ENCODE results near the gene MFAP1.
A peak's percentile ranks its signal among the peaks of the same experiment; 100 is the strongest.

- TF ChIP-seq POLR2A (IDR thresholded peaks at IDR 0.05) (no peak), POLR2AphosphoS5 (IDR thresholded peaks at IDR 0.05) (no peak)
- TF ChIP-seq, protein P1, sequence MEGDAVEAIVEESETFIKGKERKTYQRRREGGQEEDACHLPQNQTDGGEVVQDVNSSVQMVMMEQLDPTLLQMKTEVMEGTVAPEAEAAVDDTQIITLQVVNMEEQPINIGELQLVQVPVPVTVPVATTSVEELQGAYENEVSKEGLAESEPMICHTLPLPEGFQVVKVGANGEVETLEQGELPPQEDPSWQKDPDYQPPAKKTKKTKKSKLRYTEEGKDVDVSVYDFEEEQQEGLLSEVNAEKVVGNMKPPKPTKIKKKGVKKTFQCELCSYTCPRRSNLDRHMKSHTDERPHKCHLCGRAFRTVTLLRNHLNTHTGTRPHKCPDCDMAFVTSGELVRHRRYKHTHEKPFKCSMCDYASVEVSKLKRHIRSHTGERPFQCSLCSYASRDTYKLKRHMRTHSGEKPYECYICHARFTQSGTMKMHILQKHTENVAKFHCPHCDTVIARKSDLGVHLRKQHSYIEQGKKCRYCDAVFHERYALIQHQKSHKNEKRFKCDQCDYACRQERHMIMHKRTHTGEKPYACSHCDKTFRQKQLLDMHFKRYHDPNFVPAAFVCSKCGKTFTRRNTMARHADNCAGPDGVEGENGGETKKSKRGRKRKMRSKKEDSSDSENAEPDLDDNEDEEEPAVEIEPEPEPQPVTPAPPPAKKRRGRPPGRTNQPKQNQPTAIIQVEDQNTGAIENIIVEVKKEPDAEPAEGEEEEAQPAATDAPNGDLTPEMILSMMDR (IDR thresholded peaks at IDR 0.05) = peak in 1 of 6 experiments; percentile 5
Observed at GRCh38 chr15:43776101-43776717, 48.3 kb downstream of the MFAP1 start.

Data from upper lobe of left lung (tissue), 4 donors.